HG02623 (cell line): ENCODE measurements around the gene PPP1R10.

ENCODE experiments used
- ATAC-seq: cut with Tn5 transposase; IDR thresholded peaks from one replicate; pipeline ENCODE4 v1.9.1; 2021; ENCODE audit warnings: moderate library complexity; ENCODE audit not compliant: unreplicated experiment

Gene PPP1R10

DNA sequence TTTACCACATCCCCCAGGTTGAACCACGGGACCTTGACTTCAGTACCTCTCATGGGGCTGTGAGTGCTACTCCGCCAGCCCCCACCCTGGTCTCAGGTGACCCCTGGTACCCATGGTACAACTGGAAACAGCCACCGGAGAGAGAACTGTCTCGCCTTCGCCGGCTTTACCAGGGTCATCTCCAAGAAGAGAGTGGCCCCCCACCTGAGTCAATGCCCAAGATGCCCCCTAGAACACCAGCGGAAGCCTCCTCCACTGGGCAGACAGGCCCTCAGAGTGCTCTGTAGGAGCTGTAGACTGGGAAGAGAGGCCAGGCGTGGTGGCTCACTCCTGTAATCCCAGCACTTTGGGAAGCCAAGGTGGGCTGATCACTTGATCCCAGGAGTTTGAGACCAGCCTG lies 8.5 kb upstream of the PPP1R10 start:
- no peak for ATAC-seq

DNA sequence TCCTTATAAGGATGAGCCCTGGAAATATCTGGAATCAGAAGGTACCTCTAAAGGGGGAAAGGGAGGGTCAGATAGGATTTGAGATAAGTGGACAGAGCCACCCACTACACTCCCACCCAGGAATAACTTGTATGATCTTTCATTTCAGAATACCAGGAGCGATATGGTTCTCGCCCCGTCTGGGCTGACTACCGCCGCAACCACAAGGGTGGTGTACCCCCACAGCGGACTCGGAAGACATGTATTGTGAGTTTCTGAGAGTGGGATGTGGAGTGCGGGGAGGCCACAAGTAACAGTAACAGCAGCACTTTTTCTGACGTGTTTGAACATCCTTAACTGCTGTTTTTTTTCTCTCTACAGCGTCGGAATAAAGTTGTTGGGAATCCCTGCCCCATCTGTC lies 2.5 kb upstream of the PPP1R10 start:
- ATAC-seq = no peak

DNA sequence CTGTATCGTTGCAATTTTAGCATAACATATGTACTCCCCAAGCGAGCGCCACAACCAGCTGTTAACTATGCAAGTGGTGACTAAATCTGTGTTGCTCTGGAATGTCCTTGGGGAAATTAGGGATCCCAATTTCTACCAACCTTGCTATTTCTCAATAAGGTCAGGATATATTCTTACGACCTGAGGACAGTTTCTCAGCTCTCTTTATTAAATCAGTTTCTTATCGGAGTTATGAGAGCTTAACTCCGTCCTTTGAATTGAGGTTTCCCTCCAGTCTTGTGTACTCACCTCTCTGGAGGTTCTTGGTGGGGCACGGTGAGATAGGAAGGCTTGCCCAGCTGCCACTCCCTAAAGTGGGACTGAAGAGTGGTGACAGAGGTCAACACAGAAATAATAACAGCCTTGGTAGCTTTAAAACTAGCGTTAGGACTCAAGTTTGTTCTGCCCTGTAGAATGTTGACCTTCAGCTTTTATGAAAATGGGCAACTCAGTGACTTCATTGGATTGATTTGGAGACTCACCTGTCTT lies 1.3 kb upstream of the PPP1R10 start:
- ATAC-seq = no peak

DNA sequence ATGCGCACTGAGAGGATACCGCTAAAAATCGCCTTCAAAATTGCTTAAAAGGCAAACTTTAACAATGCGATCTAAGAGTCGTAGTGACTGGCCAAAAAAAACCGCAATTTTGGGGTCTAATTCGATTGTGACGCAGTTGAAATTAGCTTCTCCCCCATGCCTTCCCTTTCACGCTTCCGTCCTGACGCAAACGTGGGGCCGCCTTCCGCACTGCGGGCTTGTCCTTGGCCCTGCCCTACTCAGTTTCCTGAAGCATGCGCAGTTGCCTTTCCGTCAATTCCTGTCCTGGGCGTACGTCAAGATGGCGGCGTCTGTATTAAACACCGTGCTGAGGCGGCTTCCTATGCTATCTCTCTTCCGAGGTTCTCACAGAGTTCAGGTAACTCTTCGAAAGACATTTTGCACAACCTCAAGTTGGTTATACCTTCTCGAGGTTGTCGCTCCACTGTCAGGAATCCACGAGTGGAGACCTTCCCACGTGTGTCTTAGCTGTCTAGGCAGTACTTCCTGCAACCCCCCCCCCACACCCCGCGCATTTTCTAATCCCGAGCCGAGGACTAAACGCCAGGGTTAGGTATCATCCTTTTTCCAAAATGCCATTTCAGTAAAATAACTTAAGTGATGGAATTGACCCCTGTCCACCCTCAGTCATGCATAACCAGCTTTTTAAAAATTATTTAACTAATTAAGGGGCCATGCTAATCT lies 674 bp upstream of the PPP1R10 start, which contains the start of gene MRPS18B:
TSS of gene MRPS18B (plus strand) at position 276 of the 705 bp plus-strand sequence. CDS start at position 302, 26 bp downstream.
- peak; percentile 59 for ATAC-seq

DNA sequence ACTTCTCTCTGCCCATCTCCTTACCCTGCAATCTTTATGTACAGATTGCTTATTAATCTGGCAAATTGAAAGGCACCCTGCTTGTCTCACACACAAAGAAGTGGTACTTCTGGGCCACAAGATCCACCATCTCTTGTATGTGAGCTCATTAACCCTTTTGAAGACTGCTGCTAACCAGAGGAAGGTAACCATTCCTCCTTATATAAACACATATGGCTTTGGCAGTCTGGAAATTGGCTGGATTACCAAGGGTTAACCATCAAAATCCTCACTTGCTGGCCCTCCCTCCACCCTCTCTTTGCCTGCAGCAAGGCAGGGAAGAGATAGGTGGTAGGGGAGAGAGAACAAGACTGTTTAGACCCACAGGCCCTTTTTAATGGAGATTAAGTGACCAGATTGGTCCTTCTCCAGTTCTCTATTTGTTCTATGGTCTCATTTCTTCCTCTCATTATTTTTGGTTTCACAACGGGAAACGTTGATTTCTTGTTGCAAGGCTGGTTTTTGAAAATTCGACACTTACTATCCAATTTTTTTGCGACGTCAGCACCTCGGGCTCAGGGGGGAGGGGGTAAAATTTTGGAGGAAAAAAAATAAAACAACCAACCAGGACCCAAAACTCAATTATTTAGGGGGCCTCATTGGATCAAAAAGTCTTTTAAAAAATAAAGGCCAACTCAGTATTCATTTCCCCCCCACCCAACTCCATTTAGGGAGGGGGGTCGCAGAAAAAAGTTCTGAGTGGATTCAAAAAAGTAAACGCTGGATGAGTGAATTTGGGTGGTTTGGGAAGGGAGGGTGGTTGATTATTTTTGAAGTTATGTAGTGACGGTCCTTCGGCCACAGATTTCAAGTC lies 859 bp downstream of the PPP1R10 start:
- ATAC-seq = no peak

DNA sequence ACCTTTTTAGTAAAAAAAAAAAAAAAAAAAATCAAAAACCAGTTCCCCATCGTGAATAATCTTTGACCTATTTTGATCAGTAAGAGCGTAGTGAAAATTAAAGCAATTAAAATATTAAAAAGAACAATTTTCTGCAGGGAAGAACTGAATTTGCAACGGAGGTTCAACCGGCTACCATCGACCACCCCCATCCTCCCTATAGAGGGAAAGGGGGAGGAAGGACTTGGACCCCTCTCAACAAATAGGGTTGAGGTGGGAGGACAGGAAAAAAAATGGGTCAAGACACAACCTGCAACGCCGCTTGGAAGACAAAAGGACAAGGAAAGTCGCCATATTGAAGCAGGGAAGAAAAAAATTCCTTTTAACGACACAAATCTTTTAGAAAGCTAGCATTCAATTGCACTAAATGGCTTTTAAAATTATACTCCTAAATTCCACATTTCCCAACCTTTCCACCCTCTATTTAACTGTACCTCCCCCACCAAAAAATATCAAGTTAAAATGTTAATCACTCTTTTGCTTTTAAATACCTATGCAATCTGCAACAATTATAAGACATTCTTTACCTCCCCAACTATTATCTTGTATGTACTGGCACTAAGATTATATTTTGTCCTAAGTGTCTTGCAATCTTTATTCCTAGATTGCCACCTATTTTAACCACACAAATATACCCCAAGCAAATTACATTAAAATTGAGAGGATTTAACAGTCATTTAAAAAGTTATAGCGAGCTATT lies 1.7 kb downstream of the PPP1R10 start:
- ATAC-seq = no peak

DNA sequence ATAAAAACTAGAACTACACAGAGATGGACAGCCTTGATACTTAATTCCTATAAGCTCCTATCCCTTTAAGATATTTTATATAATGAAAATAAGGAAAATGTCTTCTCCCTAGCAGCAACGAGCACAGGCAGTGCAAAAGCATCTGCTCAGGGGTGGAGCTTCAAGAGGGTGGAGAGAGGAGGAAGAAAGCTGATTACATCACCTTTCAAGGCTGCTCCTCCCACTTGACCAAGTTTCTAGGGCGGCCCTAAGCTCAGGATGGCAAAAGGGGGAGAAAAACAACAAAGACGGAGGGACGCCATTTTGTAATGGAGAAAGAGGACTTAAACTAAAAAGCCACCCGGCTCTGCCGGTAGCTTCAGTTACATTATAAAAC lies 2.2 kb downstream of the PPP1R10 start:
- no peak for ATAC-seq

DNA sequence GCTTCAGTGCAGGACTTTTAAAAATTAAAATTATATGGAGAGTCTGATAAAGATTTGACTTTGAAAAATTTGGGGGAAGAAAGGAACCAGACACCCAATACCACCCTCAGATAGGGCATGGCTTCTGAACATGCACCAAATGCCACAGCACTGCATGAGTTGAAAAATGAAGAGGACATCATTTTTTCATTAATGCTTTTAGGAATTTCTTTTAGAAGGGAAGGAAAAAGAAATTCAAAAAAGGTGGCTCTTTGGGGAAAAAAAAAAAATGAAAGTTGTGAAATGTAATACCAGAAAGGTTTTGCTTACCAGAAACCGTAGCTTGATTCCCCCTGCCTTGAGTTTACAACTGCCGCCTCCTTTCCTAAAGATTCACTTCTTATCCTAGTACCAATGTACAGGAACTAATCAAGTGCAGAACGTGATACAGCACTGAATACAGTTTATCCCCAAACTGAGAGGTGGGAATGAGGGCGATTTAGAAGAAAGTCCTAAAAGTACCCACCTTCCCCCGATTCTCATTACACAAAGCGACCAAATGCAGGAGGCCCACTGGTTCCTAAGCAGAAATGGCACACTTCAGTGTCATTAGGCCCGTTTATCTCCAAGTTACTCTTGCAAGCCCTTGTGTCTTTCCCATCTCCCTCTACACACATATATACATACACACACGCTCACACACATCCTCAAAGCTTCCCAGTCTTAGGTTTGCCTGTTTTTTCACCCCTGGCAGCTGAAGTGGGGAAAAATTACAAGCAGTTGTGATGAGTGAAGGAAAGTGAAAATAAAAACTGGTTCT lies 2.8 kb downstream of the PPP1R10 start:
- no peak for ATAC-seq

DNA sequence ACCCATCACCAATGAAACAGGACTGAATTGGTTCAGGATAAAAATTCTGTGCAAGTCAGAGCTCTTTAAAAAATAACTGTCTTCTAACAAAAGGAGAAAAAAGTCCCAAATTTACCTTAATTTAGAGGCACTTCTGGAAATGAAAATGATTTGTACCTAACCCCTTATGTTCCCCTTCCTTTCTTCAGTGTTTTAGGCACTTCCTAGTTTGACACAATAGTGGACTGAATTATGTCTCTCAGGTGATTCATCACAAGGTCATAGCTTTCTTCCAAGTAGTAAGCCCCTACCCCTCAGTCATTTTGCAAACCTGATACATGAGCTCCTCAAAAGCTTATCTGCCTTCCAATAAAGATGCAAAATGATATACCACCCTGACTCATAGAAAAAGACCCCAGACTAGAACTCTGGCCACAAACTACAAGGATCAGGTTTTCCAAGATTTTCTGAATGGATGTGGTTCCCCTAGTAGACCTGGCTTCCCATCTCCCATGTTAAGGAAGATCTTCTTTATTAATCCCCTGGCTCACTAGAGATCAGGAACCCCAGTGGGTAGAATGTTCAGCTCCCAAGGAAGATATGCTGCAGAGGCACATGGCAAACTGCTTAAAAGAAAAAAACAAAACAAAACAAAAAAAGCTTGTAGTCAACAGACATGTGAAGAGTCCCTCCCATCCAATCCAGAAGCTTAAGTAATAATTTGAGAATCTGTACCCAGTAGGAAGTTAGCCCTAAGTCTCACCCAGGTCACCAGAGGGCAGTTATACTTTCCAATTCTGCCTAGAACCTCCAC lies 3.6 kb downstream of the PPP1R10 start:
- no peak for ATAC-seq

DNA sequence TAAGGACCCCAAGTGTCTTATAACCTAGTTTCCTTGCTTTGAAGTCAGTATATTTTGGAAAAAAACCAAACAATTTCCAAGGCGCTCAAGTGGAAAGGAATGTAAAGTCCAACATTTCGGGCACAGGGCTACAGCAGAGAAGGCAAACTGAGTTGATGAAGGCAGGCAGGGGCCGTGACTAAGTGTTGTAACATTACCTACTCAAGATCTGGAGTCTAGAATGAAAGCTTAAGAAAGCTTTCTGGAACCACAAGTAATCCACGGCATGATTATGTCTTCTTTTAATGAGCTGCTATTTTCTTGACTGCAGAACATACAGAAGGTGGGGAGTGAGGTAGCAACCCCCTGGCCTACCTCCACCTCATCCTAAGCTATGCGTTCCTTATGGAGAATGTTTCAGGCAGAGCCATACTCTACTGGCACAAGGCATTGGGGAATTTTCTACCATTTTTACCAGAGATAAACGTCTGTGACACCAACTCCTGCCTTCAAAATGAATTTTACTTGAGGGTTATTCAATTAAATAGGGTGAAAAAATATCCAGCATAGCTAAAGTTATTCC lies 4.3 kb downstream of the PPP1R10 start:
- no peak for ATAC-seq

DNA sequence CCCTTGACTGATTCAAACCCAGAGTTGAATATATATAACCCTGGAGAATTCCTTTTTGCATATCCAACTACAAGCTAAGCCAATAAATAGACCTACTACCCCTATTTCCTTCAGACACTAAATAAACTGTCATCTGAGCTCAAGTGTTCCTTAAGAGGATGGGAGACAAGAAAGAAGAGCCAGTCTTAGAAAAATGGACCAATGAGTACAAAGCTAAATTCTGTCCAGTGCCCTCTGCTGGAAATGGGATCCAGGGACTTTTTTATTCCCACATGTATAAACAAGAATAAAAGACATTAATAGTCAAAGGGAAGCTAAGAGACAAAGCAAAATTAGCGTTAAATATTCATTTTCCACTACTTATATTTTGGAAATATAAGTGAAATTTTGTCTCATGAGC lies 4.8 kb downstream of the PPP1R10 start:
- no peak for ATAC-seq

DNA sequence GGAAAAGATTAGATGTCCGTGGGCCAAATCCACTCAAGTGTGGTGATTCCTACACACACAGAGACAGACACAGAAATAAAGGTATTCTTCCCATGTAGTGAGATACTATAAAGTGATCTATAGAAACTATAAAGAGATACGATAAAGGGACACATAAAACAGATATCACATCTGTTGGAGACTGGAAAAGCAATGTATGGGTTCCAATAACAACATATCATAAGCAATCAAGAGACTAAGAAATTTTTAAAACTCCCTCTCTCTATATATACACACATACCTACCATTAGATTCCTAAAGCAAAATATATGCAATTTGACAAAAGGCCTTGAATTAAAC lies 5.2 kb downstream of the PPP1R10 start:
- no peak for ATAC-seq

DNA sequence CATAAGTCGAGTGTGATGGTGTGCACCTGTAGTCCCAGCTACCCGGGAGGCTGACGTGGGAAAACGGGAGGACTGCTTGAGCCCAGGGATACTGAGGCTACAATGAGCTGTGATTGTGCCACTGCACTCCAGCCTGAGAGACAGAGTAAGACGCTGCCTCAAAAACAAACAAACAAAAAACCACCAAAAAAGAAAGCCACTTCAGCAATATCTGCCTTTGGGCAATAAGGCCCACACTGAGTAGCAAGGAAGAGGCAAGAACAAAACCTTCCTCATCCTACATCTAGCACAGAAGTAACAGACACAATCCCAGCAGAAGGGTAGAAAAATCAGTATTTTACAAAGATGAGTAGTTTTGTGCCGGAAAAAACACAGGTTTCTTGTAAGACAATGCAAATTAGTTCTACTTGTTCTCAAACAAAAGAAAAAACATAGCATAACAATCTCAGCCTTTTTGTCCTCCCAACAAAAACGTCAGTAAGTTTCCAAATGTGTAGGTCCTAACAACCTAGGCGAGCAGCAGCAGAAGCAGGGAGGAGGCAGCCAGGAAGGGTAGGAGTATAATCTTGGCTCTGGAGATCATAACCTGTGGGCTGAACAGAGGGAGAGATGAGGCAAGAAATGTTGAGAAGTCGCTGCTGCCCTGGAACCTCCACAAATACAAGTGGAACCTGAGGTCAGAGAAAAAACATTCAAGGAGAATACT lies 5.7 kb downstream of the PPP1R10 start:
- no peak for ATAC-seq

DNA sequence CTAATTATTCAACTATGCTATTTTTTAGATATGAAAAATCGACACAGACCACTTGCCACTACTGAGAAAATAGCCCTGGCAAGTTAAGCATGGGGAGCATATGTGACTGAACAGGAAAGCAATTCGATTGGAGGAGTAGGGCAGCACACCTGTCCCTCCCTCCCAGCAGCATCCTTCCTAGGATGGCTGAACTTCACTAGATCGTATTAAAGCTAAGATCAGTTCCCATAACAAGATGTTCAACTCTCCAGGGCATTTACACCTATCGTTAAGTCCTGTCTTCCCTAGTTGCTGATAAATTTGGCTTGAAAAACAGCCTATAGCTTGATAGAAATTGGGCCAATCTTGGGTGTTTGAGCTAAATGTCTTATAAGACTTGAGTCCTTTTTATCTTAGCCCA lies 7.0 kb downstream of the PPP1R10 start:
- ATAC-seq = no peak

DNA sequence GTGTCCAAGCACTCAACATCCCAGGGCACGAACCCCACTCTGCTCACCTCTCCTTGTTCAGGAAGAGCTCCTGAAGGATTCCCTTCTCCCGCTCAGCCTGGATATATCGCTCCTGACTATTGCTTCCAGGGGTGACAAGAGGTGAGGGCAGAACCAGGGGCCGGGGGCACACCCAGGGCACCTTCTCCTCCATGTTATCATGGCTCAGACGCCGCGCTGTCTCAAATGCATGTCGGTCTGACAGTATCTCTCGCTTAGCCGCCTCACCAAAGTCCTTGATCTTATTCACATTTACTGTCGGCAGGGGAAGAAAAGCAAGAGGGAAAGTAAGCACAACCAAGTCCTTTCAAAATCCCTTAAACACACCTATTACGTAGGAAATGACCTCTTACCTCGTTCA lies 13.1 kb downstream of the PPP1R10 start:
- no peak for ATAC-seq

DNA sequence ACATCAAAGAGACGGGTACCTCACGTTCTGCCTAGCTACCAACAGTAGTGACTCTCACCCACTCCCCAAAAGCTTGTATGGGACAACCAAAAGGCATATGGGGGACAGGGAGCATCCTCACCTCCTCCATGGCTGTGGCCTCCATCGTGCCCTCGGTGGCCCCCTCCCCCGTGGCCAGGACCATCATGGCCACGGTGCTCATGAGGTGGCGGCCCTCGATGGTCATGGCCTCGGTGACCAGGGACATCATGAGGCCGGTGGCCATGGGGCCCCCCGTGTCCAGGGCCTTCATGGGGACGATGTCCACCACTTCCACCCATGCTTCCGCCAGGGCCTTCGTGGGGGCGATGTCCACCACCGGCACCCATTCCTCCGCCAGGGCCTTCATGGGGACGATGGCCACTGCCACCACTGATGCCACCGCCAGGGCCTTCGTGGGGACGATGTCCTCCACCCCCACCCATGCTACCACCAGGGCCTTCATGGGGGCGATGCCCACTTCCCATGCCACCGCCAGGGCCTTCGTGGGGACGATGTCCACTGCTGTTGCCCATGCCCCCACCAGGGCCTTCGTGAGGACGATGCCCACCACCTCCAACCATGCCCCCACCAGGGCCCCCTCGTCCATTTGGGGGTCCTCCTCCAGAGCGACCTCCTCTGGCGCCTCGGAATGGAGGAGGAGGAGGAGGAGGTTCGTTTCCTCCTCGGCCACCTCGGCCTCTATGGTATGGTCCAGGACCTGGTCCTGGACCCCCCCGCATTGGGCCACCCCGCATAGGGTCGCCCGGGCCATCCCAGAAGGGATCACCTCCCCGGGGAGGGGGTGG lies 15.0 kb downstream of the PPP1R10 start:
- no peak for ATAC-seq

DNA sequence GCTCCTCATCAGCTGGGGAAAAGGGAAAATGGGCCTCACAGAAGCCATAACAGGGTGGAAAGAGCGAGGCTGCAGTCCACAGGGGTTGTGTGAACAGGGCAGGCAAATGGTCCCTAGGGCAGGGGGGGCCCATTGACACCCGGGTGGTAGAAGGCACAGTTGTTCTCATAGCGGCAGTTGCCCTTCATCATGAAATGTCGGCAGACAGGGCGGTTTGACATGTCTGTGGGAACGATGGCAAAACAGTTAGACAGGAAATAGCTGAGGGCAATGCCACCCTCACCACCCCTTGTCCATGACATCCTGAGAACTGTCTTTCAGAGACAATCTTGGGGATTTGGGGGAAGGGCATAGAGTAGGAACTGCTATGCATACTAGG lies 15.6 kb downstream of the PPP1R10 start:
- no peak for ATAC-seq

DNA sequence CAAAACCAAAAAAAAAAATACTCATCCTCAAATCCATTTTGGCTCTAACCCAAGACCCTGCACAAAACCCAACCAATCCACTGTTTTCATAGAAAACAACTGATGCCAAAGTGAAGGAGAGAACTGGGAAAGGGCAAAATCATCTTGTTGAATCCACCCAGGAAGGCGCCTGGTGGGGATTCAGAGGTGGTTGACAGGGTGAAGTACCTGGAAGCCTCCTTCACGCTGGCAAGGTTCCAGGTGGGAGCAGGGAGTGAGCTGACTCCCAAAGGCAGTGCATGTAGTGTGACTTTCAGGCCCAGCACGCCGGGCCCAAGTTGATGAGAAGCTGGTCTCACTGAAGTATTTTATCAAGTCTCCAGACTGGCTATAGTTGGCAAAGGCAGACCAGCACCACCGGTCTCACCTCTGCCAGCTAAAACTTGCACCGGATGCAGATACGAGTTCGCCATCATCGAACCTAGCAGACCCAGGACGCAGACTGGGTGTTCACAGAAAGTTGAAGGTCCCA lies 16.5 kb downstream of the PPP1R10 start:
- no peak for ATAC-seq
